ENCODE measurements around the gene PRTG. TPM values are rescaled to one million over a fixed set of nuclear protein-coding genes. Genes with fewer than 3 reads are reported as not detected.

PRTG gene
- total and polyA plus RNA-seq, 10 of the 15 experiments (the other 5 are each of a cell fraction or from before 2014, with no cell fraction given), result under 0.01 to 0.25 TPM; not detected in 8

- Histone ChIP-seq H3K4me2 (ENCODE audit: control insufficient read depth, insufficient read depth) (no peak overlapping the region), H2AFZ (ENCODE audit: control insufficient read depth, low read depth, low read length) (no peak overlapping the region), H3K4me1 (ENCODE audit: control insufficient read depth, insufficient read depth, low read length) (no peaks in the 10 kb centered on the region), H3K27ac (ENCODE audit: control insufficient read depth, insufficient read depth) (no peak overlapping the region), H3K4me3 (no peak overlapping the region), H3K79me2 (ENCODE audit: control insufficient read depth, insufficient read depth, low read length) (no peaks in the 10 kb centered on the region), H3K36me3 (ENCODE audit: control insufficient read depth in 2 of 2, insufficient read depth in 2 of 2, low read length in 1 of 2) (no peaks in the 10 kb centered on the region), H3K9me3 (replicated peaks; ENCODE audit: control insufficient read depth, insufficient read depth, low read length) (no peaks in the 10 kb centered on the region), H3K27me3 (replicated peaks in 1 of 2; ENCODE audit: control insufficient read depth in 2 of 2, insufficient read depth in 2 of 2, low read length in 1 of 2) (no peaks in the 10 kb centered on the region), H4K20me1 (ENCODE audit: control insufficient read depth, insufficient read depth) (no peaks in the 10 kb centered on the region), H3K9ac (ENCODE audit: control insufficient read depth, insufficient read depth, low read length) (no peak overlapping the region)
- DNase-seq (ENCODE audit: low read depth, low spot score) (no peak), FAIRE-seq (no peak), ATAC-seq (no peak)
- ChIA-PET POLR2A (no interaction called here), RAD21 (ENCODE audit: unreplicated experiment) (interaction anchor here (0.9 kb wide), 1 partner anchor 10 kb away, joined by 3 read pairs; no protein-coding TSS in a partner anchor), CTCF (interaction anchor here (0.8 to 1.6 kb wide), 4 partner anchors 8 to 19 kb away, joined by 3 to 4 read pairs (median 3); no protein-coding TSS in a partner anchor), SMC1A (ENCODE audit: uncharacterized antibody, unreplicated experiment) (interaction anchor here (0.8 to 1.0 kb wide), 2 partner anchors 10 to 213 kb away, joined by 3 read pairs; no protein-coding TSS in a partner anchor)
- TF ChIP-seq TCF7 (IDR thresholded peaks at IDR 0.05; ENCODE audit: borderline replicate concordance) (no peak), KAT2A (conservative IDR thresholded peaks at IDR 0.05; ENCODE audit: control insufficient read depth, low read depth, low read length) (no peak), MAX (IDR thresholded peaks at IDR 0.05; ENCODE audit: low read depth, low read length) (no peak), USF2 (IDR thresholded peaks at IDR 0.05; ENCODE audit: borderline replicate concordance, low read depth, low read length) (no peak), EP300 (IDR thresholded peaks at IDR 0.05; ENCODE audit: borderline replicate concordance in 1 of 2, control insufficient read depth in 1 of 2, low read depth in 2 of 2, low read length in 2 of 2) (no peak), CEBPB (IDR thresholded peaks at IDR 0.05; ENCODE audit: borderline replicate concordance in 1 of 2, low read depth in 2 of 2, low read length in 2 of 2) (no peak), HDAC6 (IDR thresholded peaks at IDR 0.05; ENCODE audit: unreplicated experiment) (no peak)
- TF ChIP-seq, protein P1, sequence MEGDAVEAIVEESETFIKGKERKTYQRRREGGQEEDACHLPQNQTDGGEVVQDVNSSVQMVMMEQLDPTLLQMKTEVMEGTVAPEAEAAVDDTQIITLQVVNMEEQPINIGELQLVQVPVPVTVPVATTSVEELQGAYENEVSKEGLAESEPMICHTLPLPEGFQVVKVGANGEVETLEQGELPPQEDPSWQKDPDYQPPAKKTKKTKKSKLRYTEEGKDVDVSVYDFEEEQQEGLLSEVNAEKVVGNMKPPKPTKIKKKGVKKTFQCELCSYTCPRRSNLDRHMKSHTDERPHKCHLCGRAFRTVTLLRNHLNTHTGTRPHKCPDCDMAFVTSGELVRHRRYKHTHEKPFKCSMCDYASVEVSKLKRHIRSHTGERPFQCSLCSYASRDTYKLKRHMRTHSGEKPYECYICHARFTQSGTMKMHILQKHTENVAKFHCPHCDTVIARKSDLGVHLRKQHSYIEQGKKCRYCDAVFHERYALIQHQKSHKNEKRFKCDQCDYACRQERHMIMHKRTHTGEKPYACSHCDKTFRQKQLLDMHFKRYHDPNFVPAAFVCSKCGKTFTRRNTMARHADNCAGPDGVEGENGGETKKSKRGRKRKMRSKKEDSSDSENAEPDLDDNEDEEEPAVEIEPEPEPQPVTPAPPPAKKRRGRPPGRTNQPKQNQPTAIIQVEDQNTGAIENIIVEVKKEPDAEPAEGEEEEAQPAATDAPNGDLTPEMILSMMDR (IDR thresholded peaks at IDR 0.05 in 2 of 3, conservative IDR thresholded peaks at IDR 0.05 in 1 of 3; ENCODE audit: control insufficient read depth in 2 of 3, extremely low read depth in 1 of 3, insufficient read depth in 1 of 3, low read depth in 3 of 3, low read length in 3 of 3), result no peak
- in situ Hi-C loops (cut with MboI) (loop anchor here (25.0 kb wide), 1 partner anchor 778 kb away; no protein-coding TSS in a partner anchor), intact Hi-C loops (cut with micrococcal nuclease; ENCODE audit: unreplicated experiment) (no loop called here)
- BruUV-seq (replicated peaks), result no TSS peak
- 18% methylated on average over 1 of the region's 1 CpG for WGBS (ENCODE audit: insufficient coverage, insufficient replicate concordance, low lambda C conversion rate, missing lambda C conversion rate)
These were observed 84.1 kb downstream of the PRTG start for GRCh38 chr15:55658886-55659285.
